DMS153 treated with DMSO at 0.1 percent for 48 hours (cell line): ENCODE data around the gene PTGER1.
A peak's percentile ranks its signal among the peaks of the same experiment; 100 is the strongest.

ENCODE experiments used
- DNase-seq: peaks from one replicate; lab custom pipeline; 2025; ENCODE audit not compliant: unreplicated experiment; lab: John Stamatoyannopoulos, UW

Gene PTGER1

GRCh38 chr19:14442891-14443631 lies 32.1 kb downstream of the PTGER1 start:
- no peak for DNase-seq

- no peak for DNase-seq
Measured at GRCh38 chr19:14441041-14441938, 33.9 kb downstream of the PTGER1 start.

DNA sequence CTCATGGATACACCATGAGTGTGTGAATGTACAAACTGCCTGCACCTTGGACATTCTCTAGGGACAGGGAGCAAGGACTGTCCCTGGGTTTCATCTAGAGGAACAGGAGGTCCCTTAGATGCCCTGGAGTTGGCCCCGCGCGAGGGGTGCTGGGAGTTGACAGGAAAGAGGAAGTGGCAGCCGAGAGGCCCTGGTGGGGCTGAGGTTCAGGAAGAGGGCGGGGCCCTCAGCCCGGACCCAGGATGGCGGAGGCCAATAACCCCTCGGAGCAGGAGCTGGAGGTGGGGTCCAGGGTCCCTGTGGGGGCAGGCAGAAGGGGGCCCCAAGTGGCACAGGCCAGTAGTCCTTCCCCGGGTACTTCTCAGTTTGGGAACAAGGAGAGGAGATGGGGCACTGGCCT lies 35.1 kb downstream of the PTGER1 start:
- no peak for DNase-seq

DNA sequence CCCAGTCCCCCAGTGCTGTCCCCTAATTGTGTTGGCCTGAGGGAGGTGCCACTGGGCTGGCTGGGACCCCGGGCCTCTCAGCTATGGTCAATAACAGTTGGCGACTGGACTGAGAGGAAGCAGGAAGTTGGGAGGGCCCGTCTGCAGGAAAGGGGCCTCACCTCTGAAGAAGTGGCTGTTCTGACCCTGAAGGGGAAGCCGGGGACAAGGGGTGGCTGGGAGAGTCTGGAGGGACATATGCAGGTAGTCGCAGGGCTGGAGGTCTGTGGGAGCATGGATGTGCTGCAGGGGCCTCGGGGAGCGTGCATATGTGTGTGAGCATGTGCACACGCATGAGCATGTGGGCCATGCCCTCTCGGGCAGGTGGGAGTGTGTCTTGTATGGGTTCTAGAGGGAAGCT lies 36.1 kb downstream of the PTGER1 start:
- DNase-seq: no peak

- DNase-seq: no peak
Measured at GRCh38 chr19:14437578-14438140, 37.5 kb downstream of the PTGER1 start.

DNA sequence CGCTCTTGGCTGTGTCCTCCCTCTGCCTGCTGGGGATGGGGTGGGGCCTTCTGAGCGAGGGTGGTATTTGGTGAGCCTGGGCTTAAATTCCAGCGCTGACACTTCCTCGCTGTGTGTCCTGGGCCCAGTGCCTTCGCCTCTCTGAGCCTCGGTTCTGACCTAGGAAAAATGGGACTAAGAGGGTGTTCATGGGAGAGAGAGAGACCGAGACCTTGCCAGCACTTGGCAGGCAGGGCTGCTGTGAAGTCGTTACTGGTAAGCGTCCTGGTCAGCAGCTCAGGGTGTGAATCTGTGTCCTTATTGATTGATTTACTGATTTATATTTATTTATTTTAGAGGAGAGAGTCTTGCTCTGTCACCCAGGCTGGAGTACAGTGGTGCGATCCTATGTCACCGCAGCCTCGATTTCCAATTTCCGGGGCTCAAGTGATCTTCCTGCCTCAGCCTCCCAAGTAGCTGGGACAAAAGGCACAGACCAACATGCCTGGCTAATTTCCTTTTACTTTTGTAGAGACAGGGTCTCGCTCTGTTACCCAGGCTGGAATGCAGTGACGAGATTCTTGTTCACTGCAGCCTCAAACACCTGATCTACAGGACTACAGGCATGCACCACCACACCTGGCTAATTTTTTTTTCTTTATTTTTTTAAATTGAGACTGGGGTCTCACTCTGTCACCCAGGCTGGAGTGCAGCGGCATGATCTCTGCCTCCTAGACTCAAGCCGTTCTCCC lies 39.7 kb downstream of the PTGER1 start:
- no peak for DNase-seq

DNA sequence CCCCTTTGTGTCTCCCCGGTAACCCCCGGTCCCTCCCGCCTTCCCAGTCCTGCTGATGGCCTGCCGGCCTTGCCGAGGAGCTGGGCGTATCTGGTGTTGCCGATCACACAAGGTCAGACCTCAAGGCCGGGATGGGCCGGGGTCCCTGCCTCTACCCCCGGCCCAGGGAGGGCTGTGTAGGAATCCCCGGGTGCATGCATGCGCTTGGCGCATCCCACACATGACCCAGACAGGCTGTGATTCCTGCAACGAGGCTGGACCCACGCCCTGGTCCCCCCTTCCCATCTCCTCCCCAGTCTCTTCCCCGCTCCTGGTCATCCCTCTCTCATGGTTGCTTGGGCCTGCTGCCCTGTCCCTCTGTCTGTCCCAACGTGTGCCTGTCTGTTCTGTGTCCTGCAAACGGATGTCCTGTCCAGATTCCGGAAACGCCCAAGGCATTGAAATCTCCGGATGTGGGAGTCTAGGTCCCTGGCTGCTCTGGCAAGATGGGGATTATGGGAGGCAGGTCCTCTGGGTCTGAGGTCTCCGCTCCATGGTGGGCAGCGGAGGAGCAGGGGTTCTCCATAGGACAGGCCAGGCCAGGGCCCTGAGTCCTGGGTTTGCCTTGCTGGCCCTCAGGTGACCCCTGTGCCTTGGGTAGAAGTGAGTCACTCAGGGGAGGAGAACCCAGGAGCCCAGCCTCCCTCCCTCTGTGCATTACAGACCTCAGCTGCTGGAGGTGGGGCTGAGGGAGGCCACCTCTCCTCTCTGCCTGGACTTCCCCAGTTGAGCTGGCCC lies 40.4 kb downstream of the PTGER1 start:
- DNase-seq: no peak

GRCh38 chr19:14433554-14434501 lies 41.3 kb downstream of the PTGER1 start:
- DNase-seq: peak; percentile 59

DNA sequence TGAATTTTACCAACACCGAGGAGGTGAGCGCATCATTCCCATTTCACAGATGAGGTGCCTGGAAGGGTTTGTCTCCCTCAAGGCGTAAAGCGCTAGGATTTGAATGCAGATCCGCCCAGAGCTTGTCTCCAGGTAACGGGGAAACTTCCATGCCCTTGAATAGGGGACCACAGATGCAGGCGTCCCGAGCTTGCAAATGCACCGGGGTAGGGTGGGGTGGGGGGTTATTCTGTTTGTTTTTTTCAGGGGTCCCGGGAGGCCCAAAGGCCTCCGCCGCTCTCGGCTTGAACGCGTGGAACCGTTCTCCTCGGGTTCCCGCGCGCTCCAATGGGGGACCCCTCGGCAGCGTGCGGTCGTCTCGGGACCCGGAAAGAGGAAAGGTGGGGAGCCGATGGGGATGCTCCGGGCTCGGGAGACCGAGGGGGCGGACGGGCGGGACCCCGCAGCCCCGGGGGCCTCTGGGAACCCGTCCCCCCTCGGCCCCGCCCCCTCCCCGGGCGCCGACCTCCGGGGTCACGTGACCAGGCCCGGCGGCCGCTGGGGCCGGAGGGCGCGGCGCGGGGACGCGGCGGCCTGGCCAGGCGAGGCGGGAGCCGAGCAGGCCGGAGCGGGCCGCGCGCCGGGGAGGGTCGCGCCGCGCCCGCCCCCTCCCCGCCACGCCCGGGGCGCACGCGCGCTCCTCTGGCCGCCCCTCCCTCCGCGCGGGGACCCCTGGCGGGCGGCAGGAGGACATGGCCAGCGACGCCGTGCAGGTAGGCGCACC lies 42.2 kb downstream of the PTGER1 start, which contains the start of gene PKN1:
Gene PKN1, plus strand, starts transcription at position 516 of the 763 bp plus-strand sequence. Its CDS starts 216 bp downstream, at position 732.
- DNase-seq: no peak

DNA sequence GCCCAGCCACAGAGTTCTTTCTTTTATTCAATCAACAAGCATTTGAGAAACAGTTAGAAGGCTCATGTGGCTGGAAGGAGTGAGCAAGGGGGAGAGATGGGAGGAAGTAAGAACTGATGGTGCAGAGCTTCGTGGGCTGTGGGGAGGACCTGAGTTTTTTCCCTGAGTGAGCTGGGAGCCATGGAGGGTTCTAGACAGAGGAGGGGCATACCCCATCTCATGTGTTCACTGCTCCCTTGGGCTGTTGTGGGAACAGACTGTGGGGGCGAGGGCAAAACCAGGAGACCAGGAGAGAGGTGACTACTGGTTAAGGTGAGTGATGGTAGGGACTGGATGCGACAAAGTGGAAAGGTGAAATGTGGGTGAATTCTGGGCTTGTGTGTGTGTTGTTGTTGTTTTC lies 44.4 kb downstream of the PTGER1 start:
- no peak for DNase-seq

DNA sequence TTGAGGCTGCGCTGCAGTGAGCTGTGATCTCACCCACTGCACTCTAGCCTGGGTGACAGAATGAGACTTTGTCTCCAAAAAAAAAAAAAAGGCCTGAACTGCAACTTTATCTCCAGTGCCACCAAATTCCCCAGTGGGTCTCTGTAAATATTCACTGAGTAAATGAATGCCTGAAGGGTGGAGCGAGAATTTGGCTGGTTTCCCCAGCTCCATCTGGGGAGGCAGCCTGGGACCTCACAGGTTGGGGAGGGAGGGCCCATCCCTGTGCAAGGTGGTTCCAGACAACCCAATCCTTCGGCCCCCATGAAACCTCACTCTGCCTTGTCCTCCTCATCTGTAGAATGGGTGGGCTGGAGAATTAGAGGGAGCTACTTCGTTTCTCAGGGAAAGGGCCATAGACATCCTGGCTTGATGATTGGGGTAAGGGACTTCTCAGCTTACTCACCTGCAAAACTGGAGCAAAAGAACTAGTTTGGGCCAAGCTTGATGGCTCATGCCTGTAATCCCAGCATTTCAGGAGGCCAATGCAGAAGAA lies 46.2 kb downstream of the PTGER1 start:
- no peak for DNase-seq

GRCh38 chr19:14427461-14427860 lies 47.7 kb downstream of the PTGER1 start:
- no peak for DNase-seq

DNA sequence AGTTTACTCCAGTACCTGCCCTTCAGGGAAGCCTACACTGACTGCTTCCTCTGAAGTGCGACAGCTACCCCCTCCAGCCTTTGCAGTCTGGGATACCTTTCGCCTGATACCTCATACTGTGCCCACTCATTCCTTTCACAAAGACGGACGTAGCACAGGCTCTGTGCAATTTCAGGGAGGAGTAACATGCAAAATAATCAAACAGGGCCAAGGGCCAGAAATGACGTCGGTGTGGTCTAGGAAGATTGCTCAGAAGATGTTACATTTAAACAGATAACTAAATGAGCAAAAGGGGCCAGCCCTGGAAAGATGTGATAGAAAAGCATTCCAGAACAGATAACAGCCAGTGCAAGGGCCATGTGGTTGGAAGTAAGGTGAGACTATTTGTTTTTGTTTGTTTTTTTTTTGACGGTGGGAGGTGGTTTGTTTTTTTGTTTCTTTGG lies 49.4 kb downstream of the PTGER1 start:
- DNase-seq: no peak
